HG03432 (cell line): Measurements from ENCODE around the gene ZNF101.
A peak's percentile ranks its signal among the peaks of the same experiment; 100 is the strongest.

Source experiments
- ATAC-seq: cut with Tn5 transposase; IDR thresholded peaks from one replicate; pipeline ENCODE4 v1.9.1; 2021; ENCODE audit warnings: mild to moderate bottlenecking, moderate library complexity; ENCODE audit not compliant: unreplicated experiment

The ZNF101 gene

GRCh38 chr19:19637523-19638251 is 31.0 kb upstream of the ZNF101 start:
- ATAC-seq, result no peak

GRCh38 chr19:19642506-19643157 is 26.0 kb upstream of the ZNF101 start:
- peak; percentile 13 for ATAC-seq

- peak; percentile 83 for ATAC-seq
These were observed 25.2 kb upstream of the ZNF101 start, which contains the start of gene GMIP for GRCh38 chr19:19643158-19644053. Gene GMIP, minus strand, starts transcription at chr19:19643657. Its CDS starts 128 bp downstream, at chr19:19643529.

GRCh38 chr19:19644054-19644388 is 24.6 kb upstream of the ZNF101 start:
- no peak for ATAC-seq

- ATAC-seq, result no peak
These were observed 23.3 kb upstream of the ZNF101 start for GRCh38 chr19:19645233-19645870.

GRCh38 chr19:19647037-19647835 is 21.4 kb upstream of the ZNF101 start:
- no peak for ATAC-seq

GRCh38 chr19:19649155-19649554 is 19.5 kb upstream of the ZNF101 start:
- ATAC-seq, result no peak

GRCh38 chr19:19649580-19649995 is 19.1 kb upstream of the ZNF101 start:
- no peak for ATAC-seq

GRCh38 chr19:19650331-19650730 is 18.3 kb upstream of the ZNF101 start:
- no peak for ATAC-seq

- ATAC-seq, result no peak
These were observed 17.6 kb upstream of the ZNF101 start for GRCh38 chr19:19651076-19651475.

- no peak for ATAC-seq
These were observed 15.9 kb upstream of the ZNF101 start for GRCh38 chr19:19652482-19653295.

GRCh38 chr19:19653597-19654147 is 15.0 kb upstream of the ZNF101 start:
- ATAC-seq, result no peak

- ATAC-seq, result no peak
These were observed 14.2 kb upstream of the ZNF101 start for GRCh38 chr19:19654441-19654840.

- ATAC-seq, result no peak
These were observed 13.5 kb upstream of the ZNF101 start for GRCh38 chr19:19655051-19655594.

GRCh38 chr19:19655641-19656343 is 12.8 kb upstream of the ZNF101 start:
- ATAC-seq, result no peak

- no peak for ATAC-seq
These were observed 11.9 kb upstream of the ZNF101 start for GRCh38 chr19:19656451-19657396.

- no peak for ATAC-seq
These were observed 11.2 kb upstream of the ZNF101 start for GRCh38 chr19:19657397-19657783.
